Measurements from ENCODE around the gene SOBP. TPM values are rescaled to one million over a fixed set of nuclear protein-coding genes. Genes with fewer than 3 reads are reported as not detected.
A peak's percentile ranks its signal among the peaks of the same experiment; 100 is the strongest.

The SOBP gene
- total RNA-seq, 2 experiments from 2014 or later, result 1.0 to 1.2 TPM

GRCh38 chr6:107614828-107615227 is 124.9 kb downstream of the SOBP start:
- no peak for DNase-seq
- ChIA-PET POLR2A (no interaction called here), CTCF (interaction anchor here (0.9 to 1.4 kb wide), 3 partner anchors 13 to 29 kb away, joined by 3 to 4 read pairs (median 3); no protein-coding TSS in a partner anchor)
- ATAC-seq, result no peak
- Mint-ChIP-seq H3K36me3 (ENCODE audit: low read depth) (peaks cover 2% of the 10 kb centered on the region), H3K27me3 (ENCODE audit: low read depth) (no peaks in the 10 kb centered on the region), H3K4me3 (no peak overlapping the region), H3K4me1 (ENCODE audit: low read depth) (peaks cover 28% of the 10 kb centered on the region), H3K27ac (no peak overlapping the region), H3K9me3 (ENCODE audit: insufficient read depth) (no peaks in the 10 kb centered on the region)

GRCh38 chr6:107616775-107617174 is 126.9 kb downstream of the SOBP start:
- no peaks in the 10 kb centered on the region for H3K9me3 Mint-ChIP-seq (ENCODE audit: insufficient read depth)
- peaks cover 47% of the 10 kb centered on the region for H3K4me1 Mint-ChIP-seq (ENCODE audit: low read depth)

GRCh38 chr6:107617341-107617932 is 127.5 kb downstream of the SOBP start:
- ChIA-PET POLR2A (interaction anchor here (1.2 kb wide), 1 partner anchor 158 kb away, joined by 3 read pairs; the partner anchor contains the start of gene PDSS2), CTCF (interaction anchor here (1.0 to 2.4 kb wide), 2 partner anchors 40 to 504 kb away, joined by 3 to 27 read pairs; no protein-coding TSS in a partner anchor)
- Mint-ChIP-seq H3K27ac (no peak overlapping the region), H3K9me3 (ENCODE audit: insufficient read depth) (no peaks in the 10 kb centered on the region), H3K27me3 (ENCODE audit: low read depth) (no peaks in the 10 kb centered on the region), H3K36me3 (ENCODE audit: low read depth) (peaks cover 6% of the 10 kb centered on the region), H3K4me3 (no peak overlapping the region), H3K4me1 (ENCODE audit: low read depth) (peaks cover 50% of the 10 kb centered on the region)
- no peak for ATAC-seq
- DNase-seq, result no peak

More at GRCh38 chr6:107616775-107617174, 126.9 kb downstream of the SOBP start:
- no peak for DNase-seq
- POLR2A ChIA-PET, result interaction anchor here (1.2 kb wide), 1 partner anchor 158 kb away, joined by 3 read pairs; the partner anchor contains the start of gene PDSS2
- no peaks in the 10 kb centered on the region for H3K27me3 Mint-ChIP-seq (ENCODE audit: low read depth)
- peaks cover 6% of the 10 kb centered on the region for H3K36me3 Mint-ChIP-seq (ENCODE audit: low read depth)
- ATAC-seq, result no peak
- H3K27ac Mint-ChIP-seq, result no peak overlapping the region
- CTCF ChIA-PET, result no interaction called here
- no peak overlapping the region for H3K4me3 Mint-ChIP-seq

DNA sequence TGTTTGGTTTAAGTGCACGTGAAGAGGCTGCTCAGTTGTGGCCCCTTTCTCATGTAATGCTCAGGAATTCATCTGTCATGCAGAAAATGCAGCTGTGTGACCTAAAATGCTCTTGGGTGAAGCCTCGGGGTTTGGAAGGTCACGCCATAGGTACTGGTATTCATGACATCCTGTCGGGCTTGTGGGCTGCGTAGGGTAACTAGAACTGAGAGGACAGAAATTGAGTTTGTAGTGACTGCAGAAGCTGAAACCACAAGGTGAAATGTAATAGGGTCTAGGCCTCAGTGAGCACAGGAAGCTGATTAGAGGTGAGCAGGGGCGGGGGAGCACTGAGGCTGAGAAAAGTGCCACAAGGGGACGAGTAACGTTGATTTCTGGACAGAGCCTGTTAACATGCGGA is 128.8 kb downstream of the SOBP start:
- H3K4me3 Mint-ChIP-seq, result peak overlapping the region; percentile 24
- ChIA-PET POLR2A (interaction anchor here (0.9 to 1.5 kb wide), 6 partner anchors 9 to 159 kb away, joined by 3 to 20 read pairs (median 6); partner anchors contain the start of gene PDSS2), CTCF (interaction anchor here (0.7 to 2.4 kb wide), 6 partner anchors 14 to 301 kb away, joined by 3 to 27 read pairs (median 4); no protein-coding TSS in a partner anchor)
- no peaks in the 10 kb centered on the region for H3K9me3 Mint-ChIP-seq (ENCODE audit: insufficient read depth)
- peaks cover 6% of the 10 kb centered on the region for H3K36me3 Mint-ChIP-seq (ENCODE audit: low read depth)
- ATAC-seq (peak; percentile 98), DNase-seq (peak; percentile 89)
- peak overlapping the region; percentile 90 for H3K27ac Mint-ChIP-seq
- peaks cover 50% of the 10 kb centered on the region for H3K4me1 Mint-ChIP-seq (ENCODE audit: low read depth)
- H3K27me3 Mint-ChIP-seq (ENCODE audit: low read depth), result peaks cover 3% of the 10 kb centered on the region

DNA sequence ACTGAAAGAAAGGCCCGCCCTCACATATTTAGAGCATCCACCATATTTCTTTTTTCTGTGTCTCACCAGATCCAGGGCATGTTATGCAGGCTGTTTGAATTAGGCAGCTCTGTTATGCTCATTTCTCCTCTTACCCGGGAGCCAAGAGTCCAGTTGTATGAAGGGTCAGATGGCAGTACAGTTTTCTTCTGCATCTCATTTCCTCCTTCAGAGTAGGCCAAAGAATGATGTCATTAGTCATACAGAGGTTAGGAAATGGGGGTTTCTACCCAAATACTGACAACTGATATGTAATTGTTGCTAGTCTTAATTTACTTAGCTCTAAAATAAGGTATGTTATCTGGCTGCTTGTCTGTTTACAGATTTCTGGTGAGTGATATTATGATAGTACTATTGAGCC is 130.8 kb downstream of the SOBP start:
- H3K4me1 Mint-ChIP-seq (ENCODE audit: low read depth), result peaks cover 63% of the 10 kb centered on the region
- no peak for DNase-seq
- ATAC-seq, result no peak
- ChIA-PET CTCF (interaction anchor here (0.6 to 2.3 kb wide), 5 partner anchors 31 to 54 kb away, joined by 3 to 8 read pairs (median 4); no protein-coding TSS in a partner anchor), POLR2A (no interaction called here)
- H3K4me3 Mint-ChIP-seq, result no peak overlapping the region
- no peaks in the 10 kb centered on the region for H3K9me3 Mint-ChIP-seq (ENCODE audit: insufficient read depth)
- peak overlapping the region; percentile 75 for H3K27ac Mint-ChIP-seq
- H3K27me3 Mint-ChIP-seq (ENCODE audit: low read depth), result peaks cover 3% of the 10 kb centered on the region
- H3K36me3 Mint-ChIP-seq (ENCODE audit: low read depth), result peaks cover 6% of the 10 kb centered on the region

DNA sequence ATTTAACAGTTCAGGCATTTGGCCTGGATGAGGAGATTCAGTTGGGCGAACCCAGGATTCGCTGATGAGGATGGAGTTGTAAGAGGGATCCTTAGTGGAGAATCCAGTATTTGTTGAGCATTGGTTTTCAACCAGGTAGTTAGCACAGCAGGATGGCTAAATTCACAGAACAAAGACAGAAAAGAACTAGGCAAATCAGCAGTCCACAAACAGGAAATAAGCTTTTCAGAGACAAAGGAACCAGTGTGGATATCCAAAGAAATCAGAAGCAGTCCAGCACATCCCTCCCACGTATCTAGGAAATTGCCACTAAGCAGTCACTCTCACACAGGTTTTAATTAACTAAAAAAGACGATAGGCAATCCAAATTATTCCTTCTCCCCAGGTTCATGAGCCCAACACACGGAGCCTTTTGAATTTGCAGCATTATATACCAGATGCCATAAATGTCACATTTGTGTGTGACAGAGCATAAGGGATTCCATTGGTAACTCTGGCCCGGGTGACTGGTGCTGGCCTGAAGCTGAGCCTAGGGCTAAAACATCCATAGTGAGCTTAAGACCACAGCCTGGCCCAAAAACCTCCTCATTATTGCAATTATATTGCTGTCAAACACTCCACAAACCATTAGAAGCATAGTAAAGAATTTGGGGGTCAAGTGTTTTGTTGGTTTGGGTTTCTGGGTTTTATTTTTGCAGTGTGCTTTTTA is 131.5 kb downstream of the SOBP start:
- ATAC-seq (no peak), DNase-seq (no peak)
- peaks cover 3% of the 10 kb centered on the region for H3K27me3 Mint-ChIP-seq (ENCODE audit: low read depth)
- peaks cover 6% of the 10 kb centered on the region for H3K36me3 Mint-ChIP-seq (ENCODE audit: low read depth)
- CTCF ChIA-PET, result interaction anchor here (0.6 to 2.3 kb wide), 5 partner anchors 30 to 53 kb away, joined by 3 to 8 read pairs (median 4); no protein-coding TSS in a partner anchor
- POLR2A ChIA-PET, result no interaction called here
- H3K4me3 Mint-ChIP-seq, result no peak overlapping the region
- H3K4me1 Mint-ChIP-seq (ENCODE audit: low read depth), result peaks cover 69% of the 10 kb centered on the region
- no peak overlapping the region for H3K27ac Mint-ChIP-seq
- no peaks in the 10 kb centered on the region for H3K9me3 Mint-ChIP-seq (ENCODE audit: insufficient read depth)

- Mint-ChIP-seq H3K4me1 (ENCODE audit: low read depth) (peaks cover 65% of the 10 kb centered on the region), H3K9me3 (ENCODE audit: insufficient read depth) (no peaks in the 10 kb centered on the region), H3K4me3 (no peak overlapping the region), H3K27ac (no peak overlapping the region), H3K36me3 (ENCODE audit: low read depth) (peaks cover 6% of the 10 kb centered on the region), H3K27me3 (ENCODE audit: low read depth) (peaks cover 3% of the 10 kb centered on the region)
- CTCF ChIA-PET, result no interaction called here
- DNase-seq (no peak), ATAC-seq (no peak)
- POLR2A ChIA-PET, result no interaction called here
Measured at GRCh38 chr6:107622269-107622668, 132.4 kb downstream of the SOBP start.

- CTCF ChIA-PET, result interaction anchor here (0.9 to 1.4 kb wide), 2 partner anchors 8 to 34 kb away, joined by 3 read pairs; no protein-coding TSS in a partner anchor
- Mint-ChIP-seq H3K9me3 (ENCODE audit: insufficient read depth) (no peaks in the 10 kb centered on the region), H3K4me1 (ENCODE audit: low read depth) (peaks cover 51% of the 10 kb centered on the region), H3K27ac (no peak overlapping the region), H3K4me3 (no peak overlapping the region), H3K36me3 (ENCODE audit: low read depth) (peaks cover 6% of the 10 kb centered on the region), H3K27me3 (ENCODE audit: low read depth) (peaks cover 6% of the 10 kb centered on the region)
- POLR2A ChIA-PET, result no interaction called here
- DNase-seq, result no peak
- ATAC-seq, result no peak
Measured at GRCh38 chr6:107624050-107624449, 134.1 kb downstream of the SOBP start.

DNA sequence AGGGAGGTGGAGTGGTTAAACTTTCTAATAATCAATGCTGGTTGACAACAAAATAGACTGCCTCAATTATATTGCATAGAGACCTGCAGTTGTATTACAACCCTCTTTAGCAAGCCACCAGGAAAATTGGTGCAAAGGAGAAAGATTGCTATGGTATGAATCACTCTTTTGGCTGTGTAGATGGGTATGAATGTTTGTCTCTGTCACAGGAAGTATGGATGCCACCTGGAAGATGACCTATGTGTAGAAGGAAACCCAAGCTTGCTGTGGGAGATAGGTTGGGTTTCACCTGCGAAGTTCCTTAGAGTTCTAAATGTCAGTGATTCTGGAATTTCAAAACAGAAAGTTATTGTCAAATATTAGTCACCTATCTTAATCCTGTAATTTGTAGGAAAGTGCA is 134.6 kb downstream of the SOBP start:
- no peak for DNase-seq
- no peak for ATAC-seq
- Mint-ChIP-seq H3K27me3 (ENCODE audit: low read depth) (peaks cover 8% of the 10 kb centered on the region), H3K36me3 (ENCODE audit: low read depth) (peaks cover 4% of the 10 kb centered on the region), H3K9me3 (ENCODE audit: insufficient read depth) (no peaks in the 10 kb centered on the region), H3K27ac (no peak overlapping the region), H3K4me3 (no peak overlapping the region), H3K4me1 (ENCODE audit: low read depth) (peaks cover 46% of the 10 kb centered on the region)
- POLR2A ChIA-PET, result no interaction called here
- CTCF ChIA-PET, result interaction anchor here (1.4 kb wide), 1 partner anchor 33 kb away, joined by 3 read pairs; no protein-coding TSS in a partner anchor

GRCh38 chr6:107625264-107625663 is 135.3 kb downstream of the SOBP start:
- no peak for ATAC-seq
- peaks cover 3% of the 10 kb centered on the region for H3K36me3 Mint-ChIP-seq (ENCODE audit: low read depth)
- H3K4me3 Mint-ChIP-seq, result no peak overlapping the region
- H3K4me1 Mint-ChIP-seq (ENCODE audit: low read depth), result peaks cover 39% of the 10 kb centered on the region
- POLR2A ChIA-PET, result interaction anchor here (1.1 kb wide), 1 partner anchor 18 kb away, joined by 3 read pairs; no protein-coding TSS in a partner anchor
- H3K27ac Mint-ChIP-seq, result no peak overlapping the region
- no peaks in the 10 kb centered on the region for H3K9me3 Mint-ChIP-seq (ENCODE audit: insufficient read depth)
- CTCF ChIA-PET, result interaction anchor here (1.0 kb wide), 1 partner anchor 32 kb away, joined by 3 read pairs; no protein-coding TSS in a partner anchor
- H3K27me3 Mint-ChIP-seq (ENCODE audit: low read depth), result peaks cover 12% of the 10 kb centered on the region
- DNase-seq, result no peak

GRCh38 chr6:107626645-107627044 is 136.7 kb downstream of the SOBP start:
- Mint-ChIP-seq H3K4me1 (ENCODE audit: low read depth) (peaks cover 25% of the 10 kb centered on the region), H3K27ac (no peak overlapping the region), H3K36me3 (ENCODE audit: low read depth) (no peaks in the 10 kb centered on the region), H3K4me3 (no peak overlapping the region), H3K27me3 (ENCODE audit: low read depth) (peaks cover 20% of the 10 kb centered on the region), H3K9me3 (ENCODE audit: insufficient read depth) (no peaks in the 10 kb centered on the region)
- DNase-seq (no peak), ATAC-seq (no peak)
- ChIA-PET CTCF (interaction anchor here (1.1 kb wide), 2 partner anchors 29 to 48 kb away, joined by 4 to 5 read pairs; no protein-coding TSS in a partner anchor), POLR2A (no interaction called here)

Measured in activated CD8-positive, alpha-beta T cell treated with anti-CD3 and anti-CD28 coated beads, Interleukin-2, amount 10 ng/mL, durations not matched to agents 7 days and 5 days (primary cell).